Progenitor cell of endocrine pancreas (in vitro differentiated cells): ENCODE results near the gene FAM131A. TPM values are rescaled to one million over a fixed set of nuclear protein-coding genes. Genes with fewer than 3 reads are reported as not detected.
A peak's percentile ranks its signal among the peaks of the same experiment; 100 is the strongest.

Experiments used
- DNase-seq: peaks from one replicate; pipeline ENCODE4 v3.0.0; 2021; ENCODE audit warnings: low spot score; ENCODE audit not compliant: unreplicated experiment
- H3K27ac Mint-ChIP-seq: 2 replicates; pipeline ENCODE4 v1.8.0; 2021; ENCODE audit warnings: mild to moderate bottlenecking, moderate library complexity, mixed read lengths
- H3K27me3 Mint-ChIP-seq: 2 replicates; pipeline ENCODE4 v1.8.0; 2021; ENCODE audit warnings: mixed read lengths
- H3K36me3 Mint-ChIP-seq: 2 replicates; pipeline ENCODE4 v1.8.0; 2022; ENCODE audit warnings: mixed read lengths; ENCODE audit not compliant: insufficient read depth
- H3K4me1 Mint-ChIP-seq: 2 replicates; pipeline ENCODE4 v1.8.0; 2021; ENCODE audit warnings: low read depth, mixed read lengths
- H3K4me3 Mint-ChIP-seq: 2 replicates; pipeline ENCODE4 v1.8.0; 2021; ENCODE audit warnings: low read depth, mild to moderate bottlenecking, moderate library complexity, mixed read lengths
- H3K9me3 Mint-ChIP-seq: 2 replicates; pipeline ENCODE4 v1.8.0; 2021; ENCODE audit warnings: low read depth, mixed read lengths
- total RNA-seq: library from RNA; stranded (reverse); gene quantifications from 2 replicates; pipeline ENCODE4 v1.2.1, GENCODE V29; 2021
- TF ChIP-seq, protein P1 (sequence below): fragments of 200-600 bp; sonication (generic); IDR thresholded peaks from one replicate; pipeline ENCODE4 v1.5.0; 2021; ENCODE audit warnings: antibody characterized with exemption, mild to moderate bottlenecking; ENCODE audit not compliant: unreplicated experiment

FAM131A gene
- total RNA-seq, 1 donor from 2014 or later = 15.4 TPM

DNA sequence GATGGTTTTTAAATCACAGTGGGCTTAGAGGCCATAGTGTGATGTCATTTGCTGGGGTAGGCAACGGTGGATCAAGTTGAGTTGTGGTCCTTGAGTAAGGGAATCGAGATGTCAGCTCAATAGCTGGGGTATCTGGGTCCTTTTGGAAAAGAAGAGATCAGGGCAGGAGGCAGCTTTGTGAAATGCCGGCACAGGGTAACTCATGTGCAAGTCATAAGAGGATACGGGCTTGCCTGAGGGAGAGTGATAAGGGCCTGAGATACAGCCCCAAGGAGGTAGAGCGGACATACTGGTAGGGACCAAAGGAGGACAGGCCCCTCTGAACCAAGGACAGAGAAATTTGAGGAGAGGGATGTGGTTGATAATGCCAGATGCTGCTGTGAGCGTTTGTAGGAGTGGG, 4.2 kb upstream of the FAM131A start:
- Mint-ChIP-seq H3K27ac (no peak overlapping the region), H3K27me3 (peaks cover 8% of the 10 kb centered on the region), H3K36me3 (peaks cover 30% of the 10 kb centered on the region), H3K9me3 (no peaks in the 10 kb centered on the region), H3K4me1 (peaks cover 13% of the 10 kb centered on the region), H3K4me3 (no peak overlapping the region)
- DNase-seq = no peak
- TF ChIP-seq, protein P1, sequence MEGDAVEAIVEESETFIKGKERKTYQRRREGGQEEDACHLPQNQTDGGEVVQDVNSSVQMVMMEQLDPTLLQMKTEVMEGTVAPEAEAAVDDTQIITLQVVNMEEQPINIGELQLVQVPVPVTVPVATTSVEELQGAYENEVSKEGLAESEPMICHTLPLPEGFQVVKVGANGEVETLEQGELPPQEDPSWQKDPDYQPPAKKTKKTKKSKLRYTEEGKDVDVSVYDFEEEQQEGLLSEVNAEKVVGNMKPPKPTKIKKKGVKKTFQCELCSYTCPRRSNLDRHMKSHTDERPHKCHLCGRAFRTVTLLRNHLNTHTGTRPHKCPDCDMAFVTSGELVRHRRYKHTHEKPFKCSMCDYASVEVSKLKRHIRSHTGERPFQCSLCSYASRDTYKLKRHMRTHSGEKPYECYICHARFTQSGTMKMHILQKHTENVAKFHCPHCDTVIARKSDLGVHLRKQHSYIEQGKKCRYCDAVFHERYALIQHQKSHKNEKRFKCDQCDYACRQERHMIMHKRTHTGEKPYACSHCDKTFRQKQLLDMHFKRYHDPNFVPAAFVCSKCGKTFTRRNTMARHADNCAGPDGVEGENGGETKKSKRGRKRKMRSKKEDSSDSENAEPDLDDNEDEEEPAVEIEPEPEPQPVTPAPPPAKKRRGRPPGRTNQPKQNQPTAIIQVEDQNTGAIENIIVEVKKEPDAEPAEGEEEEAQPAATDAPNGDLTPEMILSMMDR = no peak

DNA sequence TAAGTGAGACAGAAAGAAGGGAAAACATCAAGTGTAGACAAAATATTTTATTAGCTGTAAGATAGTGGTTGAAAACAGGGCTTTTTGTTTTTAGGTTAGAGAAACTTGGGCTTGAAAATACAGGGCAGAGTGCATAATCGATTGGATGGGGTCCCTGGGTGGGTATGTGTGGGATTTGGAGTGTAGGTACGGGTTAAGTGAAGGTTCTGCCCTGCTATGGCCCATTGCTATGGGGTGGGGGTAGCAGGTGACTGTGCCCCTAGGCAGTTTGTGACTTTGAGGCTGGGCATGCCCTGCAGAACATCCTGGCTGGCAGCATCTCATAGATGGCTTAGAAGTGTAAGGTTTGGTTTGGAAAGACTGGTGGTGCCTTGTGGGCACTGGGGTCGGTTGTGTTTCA, 3.7 kb upstream of the FAM131A start:
- Mint-ChIP-seq H3K4me3 (no peak overlapping the region), H3K9me3 (no peaks in the 10 kb centered on the region), H3K4me1 (peaks cover 13% of the 10 kb centered on the region), H3K36me3 (peaks cover 28% of the 10 kb centered on the region), H3K27me3 (peaks cover 10% of the 10 kb centered on the region), H3K27ac (peak overlapping the region; percentile 94)
- DNase-seq = no peak
- TF ChIP-seq, protein P1 = no peak

DNA sequence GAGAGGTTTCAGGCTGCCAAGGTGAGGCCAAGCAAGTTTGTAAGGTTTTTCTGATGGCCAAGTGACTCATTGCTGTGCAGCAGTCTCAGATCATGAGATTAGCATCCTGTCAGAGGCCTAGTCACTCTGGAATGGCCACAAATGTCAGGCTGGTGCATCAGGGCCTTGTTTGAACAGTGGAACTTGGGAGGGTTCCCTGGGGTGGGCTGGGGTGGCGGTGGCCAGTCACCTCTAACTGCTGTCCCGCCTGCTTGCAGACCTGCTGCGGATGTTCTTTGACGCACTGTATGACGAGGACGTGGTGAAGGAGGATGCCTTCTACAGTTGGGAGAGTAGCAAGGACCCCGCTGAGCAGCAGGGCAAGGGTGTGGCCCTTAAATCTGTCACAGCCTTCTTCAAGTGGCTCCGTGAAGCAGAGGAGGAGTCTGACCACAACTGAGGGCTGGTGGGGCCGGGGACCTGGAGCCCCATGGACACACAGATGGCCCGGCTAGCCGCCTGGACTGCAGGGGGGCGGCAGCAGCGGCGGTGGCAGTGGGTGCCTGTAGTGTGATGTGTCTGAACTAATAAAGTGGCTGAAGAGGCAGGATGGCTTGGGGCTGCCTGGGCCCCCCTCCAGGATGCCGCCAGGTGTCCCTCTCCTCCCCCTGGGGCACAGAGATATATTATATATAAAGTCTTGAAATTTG, 2.8 kb upstream of the FAM131A start:
- Mint-ChIP-seq H3K27me3 (peaks cover 15% of the 10 kb centered on the region), H3K4me1 (peaks cover 15% of the 10 kb centered on the region), H3K4me3 (peak overlapping the region; percentile 34), H3K27ac (peak overlapping the region; percentile 94), H3K9me3 (no peaks in the 10 kb centered on the region), H3K36me3 (peaks cover 21% of the 10 kb centered on the region)
- DNase-seq = no peak
- TF ChIP-seq, protein P1 = no peak

DNA sequence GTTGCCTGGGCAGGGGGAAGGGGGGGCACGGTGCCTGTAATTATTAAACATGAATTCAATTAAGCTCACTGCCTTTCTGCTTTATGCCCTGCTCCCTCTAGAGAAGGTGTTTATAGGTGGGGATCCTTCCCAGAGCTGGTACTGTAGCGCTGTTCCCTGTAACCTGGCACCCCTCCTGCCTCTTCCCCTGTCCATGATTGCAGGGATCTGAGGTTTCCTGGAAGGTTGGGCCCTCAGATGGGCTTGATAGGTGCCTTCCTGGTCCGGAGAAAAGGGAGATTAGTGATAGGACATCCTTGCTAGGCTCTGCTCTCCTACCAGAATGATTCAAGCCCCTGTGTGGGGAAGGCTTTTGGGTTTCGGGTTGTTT, 2.1 kb upstream of the FAM131A start:
- no peak for DNase-seq
- Mint-ChIP-seq H3K4me1 (peaks cover 15% of the 10 kb centered on the region), H3K27ac (peak overlapping the region; percentile 96), H3K9me3 (no peaks in the 10 kb centered on the region), H3K4me3 (peak overlapping the region; percentile 84), H3K27me3 (peaks cover 15% of the 10 kb centered on the region), H3K36me3 (peaks cover 18% of the 10 kb centered on the region)
- TF ChIP-seq, protein P1 = no peak

DNA sequence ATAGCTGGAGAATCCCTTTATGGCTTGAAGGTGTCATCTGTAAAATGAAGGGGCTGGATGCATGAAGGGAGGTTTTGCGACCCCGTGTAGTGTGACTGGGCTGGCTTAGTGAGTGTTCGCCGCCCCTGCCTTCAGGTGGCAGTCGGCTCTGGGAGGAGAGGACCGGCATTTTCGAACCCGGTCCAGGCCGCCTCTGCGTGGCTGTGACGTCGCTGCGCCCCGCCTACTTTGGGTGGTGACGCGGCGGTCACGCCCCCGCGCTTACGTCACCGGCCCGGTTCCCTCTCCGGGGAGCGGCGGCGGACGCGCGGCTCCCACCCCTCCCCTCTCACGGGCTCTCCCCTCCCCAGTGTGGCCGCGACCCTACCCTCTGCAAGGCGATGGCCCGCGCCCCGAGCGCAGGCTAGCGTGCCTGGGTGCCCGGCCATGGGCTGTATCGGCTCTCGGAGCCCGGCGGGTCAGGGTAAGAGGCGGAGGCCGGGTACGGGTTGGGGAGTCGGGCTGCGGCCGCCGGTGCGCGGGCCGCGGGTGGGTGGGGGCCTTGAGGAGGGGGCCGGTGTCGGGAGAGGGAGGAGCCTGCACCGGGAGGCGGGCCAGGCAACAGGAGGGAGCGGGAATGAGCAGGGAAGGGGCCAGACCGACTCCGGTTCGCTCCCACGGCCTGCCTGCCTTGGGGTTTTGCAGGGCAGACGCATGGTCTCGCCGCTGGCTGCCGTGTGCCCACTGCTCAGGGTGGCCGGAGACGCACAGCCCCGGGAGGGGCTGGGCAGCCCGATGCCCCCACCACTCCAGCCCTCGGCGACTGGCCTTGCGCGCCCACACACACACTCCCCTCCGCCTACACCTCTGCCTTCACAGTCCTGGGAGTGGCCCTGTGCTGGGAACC, 1.5 kb upstream of the FAM131A start:
- H3K9me3 Mint-ChIP-seq = no peaks in the 10 kb centered on the region
- peak; percentile 81 for DNase-seq

More for the DNA sequence above, 1.5 kb upstream of the FAM131A start:
- Mint-ChIP-seq H3K36me3 (peaks cover 16% of the 10 kb centered on the region), H3K27ac (peak overlapping the region; percentile 97), H3K4me3 (peak overlapping the region; percentile 84), H3K4me1 (peaks cover 15% of the 10 kb centered on the region), H3K27me3 (peaks cover 15% of the 10 kb centered on the region)
- TF ChIP-seq, protein P1 = no peak
